ENCODE measurements around the gene SRSF5.

- TF ChIP-seq POLR2AphosphoS5 (IDR thresholded peaks at IDR 0.05; ENCODE audit: low read depth, low read length) (no peak), POLR2A (IDR thresholded peaks at IDR 0.05; ENCODE audit: low read depth, low read length) (no peak), TAF1 (IDR thresholded peaks at IDR 0.05; ENCODE audit: borderline replicate concordance, low read depth, low read length) (no peak)
Measured at GRCh38 chr14:69755784-69756183, 11.2 kb upstream of the SRSF5 start.
